Tibial nerve (tissue), 3 donors: ENCODE data around the gene RPL36AL.

ENCODE experiments used
- CTCF ChIP-seq, 5 experiments: fragments of 200-600 bp in 3 of 5; fragments of 450-650 bp in 2 of 5; sonication (generic) in 3 of 5; IDR thresholded peaks; one replicate each; pipeline ENCODE4 v1.5.1; 2016 to 2019; ENCODE audit warnings: antibody characterized with exemption in 5 of 5, mild to moderate bottlenecking in 3 of 5, moderate library complexity in 2 of 5
- POLR2A ChIP-seq, 2 donors: fragments of 450-650 bp; IDR thresholded peaks; one replicate each; pipeline ENCODE4 v1.6.1; 2017; ENCODE audit warnings: antibody characterized with exemption in 2 of 2, mild to moderate bottlenecking in 2 of 2, moderate library complexity in 2 of 2

GRCh38 chr14:49594347-49595091, 25.9 kb downstream of the RPL36AL start:
- no peak for TF ChIP-seq CTCF (IDR thresholded peaks at IDR 0.05)
- no peak for TF ChIP-seq POLR2A (IDR thresholded peaks at IDR 0.05)
